OCI-LY1 (cell line): Measurements from ENCODE around the gene SLC4A7.

Source experiments
- EZH2 ChIP-seq: fragments of 200-600 bp; sonication (generic), shearing (Covaris generic); IDR thresholded peaks from 2 replicates; pipeline ENCODE4 v1.8.0; 2017; ENCODE audit warnings: borderline replicate concordance, mixed run types, mild to moderate bottlenecking, antibody characterized with exemption, low read length, moderate library complexity, mixed read lengths
- TF ChIP-seq, protein P1 (sequence below): fragments of 200-600 bp; sonication (generic), shearing (Covaris generic); IDR thresholded peaks from 2 replicates; pipeline ENCODE4 v1.5.1; 2017; ENCODE audit warnings: mild to moderate bottlenecking, antibody characterized with exemption, low read length, moderate library complexity, mixed read lengths

GRCh38 chr3:27392950-27393679 is 91.1 kb downstream of the SLC4A7 start:
- TF ChIP-seq, protein P1, sequence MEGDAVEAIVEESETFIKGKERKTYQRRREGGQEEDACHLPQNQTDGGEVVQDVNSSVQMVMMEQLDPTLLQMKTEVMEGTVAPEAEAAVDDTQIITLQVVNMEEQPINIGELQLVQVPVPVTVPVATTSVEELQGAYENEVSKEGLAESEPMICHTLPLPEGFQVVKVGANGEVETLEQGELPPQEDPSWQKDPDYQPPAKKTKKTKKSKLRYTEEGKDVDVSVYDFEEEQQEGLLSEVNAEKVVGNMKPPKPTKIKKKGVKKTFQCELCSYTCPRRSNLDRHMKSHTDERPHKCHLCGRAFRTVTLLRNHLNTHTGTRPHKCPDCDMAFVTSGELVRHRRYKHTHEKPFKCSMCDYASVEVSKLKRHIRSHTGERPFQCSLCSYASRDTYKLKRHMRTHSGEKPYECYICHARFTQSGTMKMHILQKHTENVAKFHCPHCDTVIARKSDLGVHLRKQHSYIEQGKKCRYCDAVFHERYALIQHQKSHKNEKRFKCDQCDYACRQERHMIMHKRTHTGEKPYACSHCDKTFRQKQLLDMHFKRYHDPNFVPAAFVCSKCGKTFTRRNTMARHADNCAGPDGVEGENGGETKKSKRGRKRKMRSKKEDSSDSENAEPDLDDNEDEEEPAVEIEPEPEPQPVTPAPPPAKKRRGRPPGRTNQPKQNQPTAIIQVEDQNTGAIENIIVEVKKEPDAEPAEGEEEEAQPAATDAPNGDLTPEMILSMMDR: no peak
- TF ChIP-seq EZH2: no peak
